ENCODE measurements around the gene GHRL.

Gene GHRL

DNA sequence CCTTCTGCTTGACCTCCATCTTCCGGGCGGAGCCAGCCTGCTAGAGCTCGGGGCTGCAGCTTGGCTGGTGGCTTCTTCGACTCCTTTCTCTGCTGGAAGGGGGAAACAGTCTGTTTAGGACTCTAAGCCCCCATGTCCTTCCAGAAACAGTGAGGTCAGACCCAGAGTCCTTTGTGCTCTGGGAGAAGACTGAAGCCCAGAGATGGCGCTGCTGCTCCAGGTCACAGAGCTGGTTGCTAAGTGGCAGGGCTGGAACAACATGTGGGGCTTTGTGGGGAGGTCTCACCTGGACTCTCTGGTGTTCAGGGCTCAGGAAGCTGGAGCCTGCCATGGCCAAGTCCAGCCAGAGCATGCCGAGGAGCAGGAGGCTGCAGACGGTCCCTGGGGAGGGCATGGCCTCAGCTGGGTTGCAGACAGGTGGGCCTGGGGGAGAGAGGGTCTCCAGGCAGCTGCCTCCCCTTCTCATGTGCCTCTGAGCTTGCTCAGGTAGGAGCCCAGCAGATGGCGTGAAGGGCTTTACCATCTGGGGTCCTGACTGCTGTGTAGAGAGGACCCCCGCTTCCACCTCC, 2.9 kb downstream of the GHRL start:
- no peaks in the 10 kb centered on the region for H3K9me3 ChIP-seq
- H3K27ac ChIP-seq, result peak overlapping the region; percentile 96
- H3K4me3 ChIP-seq (ENCODE audit: low read depth in 1 of 2, low read length in 1 of 2), result no peak overlapping the region
- no peaks in the 10 kb centered on the region for H3K27me3 ChIP-seq
- TF ChIP-seq, protein P1, sequence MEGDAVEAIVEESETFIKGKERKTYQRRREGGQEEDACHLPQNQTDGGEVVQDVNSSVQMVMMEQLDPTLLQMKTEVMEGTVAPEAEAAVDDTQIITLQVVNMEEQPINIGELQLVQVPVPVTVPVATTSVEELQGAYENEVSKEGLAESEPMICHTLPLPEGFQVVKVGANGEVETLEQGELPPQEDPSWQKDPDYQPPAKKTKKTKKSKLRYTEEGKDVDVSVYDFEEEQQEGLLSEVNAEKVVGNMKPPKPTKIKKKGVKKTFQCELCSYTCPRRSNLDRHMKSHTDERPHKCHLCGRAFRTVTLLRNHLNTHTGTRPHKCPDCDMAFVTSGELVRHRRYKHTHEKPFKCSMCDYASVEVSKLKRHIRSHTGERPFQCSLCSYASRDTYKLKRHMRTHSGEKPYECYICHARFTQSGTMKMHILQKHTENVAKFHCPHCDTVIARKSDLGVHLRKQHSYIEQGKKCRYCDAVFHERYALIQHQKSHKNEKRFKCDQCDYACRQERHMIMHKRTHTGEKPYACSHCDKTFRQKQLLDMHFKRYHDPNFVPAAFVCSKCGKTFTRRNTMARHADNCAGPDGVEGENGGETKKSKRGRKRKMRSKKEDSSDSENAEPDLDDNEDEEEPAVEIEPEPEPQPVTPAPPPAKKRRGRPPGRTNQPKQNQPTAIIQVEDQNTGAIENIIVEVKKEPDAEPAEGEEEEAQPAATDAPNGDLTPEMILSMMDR (IDR thresholded peaks at IDR 0.05), result no peak
- H3K4me1 ChIP-seq (ENCODE audit: control insufficient read depth in 1 of 2, insufficient read depth in 1 of 2, low read depth in 1 of 2, low read length in 1 of 2), result peaks cover 36 to 38% of the 10 kb centered on the region in 2 experiments
- peaks cover 62% of the 10 kb centered on the region for H3K36me3 ChIP-seq

DNA sequence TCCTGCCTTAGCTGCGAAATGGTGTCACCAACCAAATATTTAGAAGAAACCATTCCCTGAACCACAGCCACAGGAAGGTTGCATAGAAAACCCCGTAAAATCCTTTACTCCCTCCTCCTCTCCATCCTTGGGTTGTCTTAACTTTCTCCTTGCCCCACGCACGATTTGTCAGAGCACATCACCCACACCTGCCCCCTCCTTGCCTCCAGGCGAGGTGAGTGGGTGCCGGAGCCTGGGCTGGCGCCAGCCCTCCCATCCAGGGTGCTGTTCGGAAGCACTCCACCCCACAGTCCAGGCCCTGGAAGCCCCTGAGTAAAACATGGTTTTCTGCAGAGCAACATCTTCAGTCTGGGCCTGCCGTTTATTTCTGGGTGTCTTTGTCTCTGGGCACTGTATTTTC, 3.7 kb downstream of the GHRL start:
- TF ChIP-seq, protein P1 (IDR thresholded peaks at IDR 0.05), result no peak
- H3K4me1 ChIP-seq (ENCODE audit: control insufficient read depth in 1 of 2, insufficient read depth in 1 of 2, low read depth in 1 of 2, low read length in 1 of 2), result peaks cover 29 to 31% of the 10 kb centered on the region in 2 experiments
- no peaks in the 10 kb centered on the region for H3K27me3 ChIP-seq
- no peak overlapping the region for H3K4me3 ChIP-seq (ENCODE audit: low read depth in 1 of 2, low read length in 1 of 2)
- no peak overlapping the region for H3K27ac ChIP-seq
- no peaks in the 10 kb centered on the region for H3K9me3 ChIP-seq
- H3K36me3 ChIP-seq, result peaks cover 67% of the 10 kb centered on the region

DNA sequence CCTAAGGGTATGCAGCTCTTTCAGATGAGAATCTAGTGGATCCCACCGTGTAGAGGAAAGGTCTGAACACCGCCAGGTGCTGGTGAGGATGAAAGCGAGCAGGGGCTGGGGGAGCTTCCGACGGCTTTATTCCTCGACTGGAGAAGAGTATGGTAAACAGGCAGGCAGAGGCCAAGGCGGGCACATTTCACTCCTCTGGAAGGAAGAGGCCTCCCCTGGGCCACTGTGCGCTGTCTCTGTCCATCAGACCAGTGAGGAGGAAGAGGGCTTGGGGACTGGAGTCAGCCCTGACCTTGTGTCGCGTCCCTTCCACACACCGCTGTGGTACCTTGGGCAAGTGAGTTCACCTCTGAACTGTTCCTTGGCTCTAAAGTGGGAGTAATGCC, 4.2 kb downstream of the GHRL start:
- no peak overlapping the region for H3K27ac ChIP-seq
- H3K4me3 ChIP-seq (ENCODE audit: low read depth in 1 of 2, low read length in 1 of 2), result no peak overlapping the region
- H3K9me3 ChIP-seq, result no peaks in the 10 kb centered on the region
- H3K27me3 ChIP-seq, result no peaks in the 10 kb centered on the region
- H3K36me3 ChIP-seq, result peaks cover 73% of the 10 kb centered on the region
- H3K4me1 ChIP-seq (ENCODE audit: control insufficient read depth in 1 of 2, insufficient read depth in 1 of 2, low read depth in 1 of 2, low read length in 1 of 2), result peaks cover 24 to 26% of the 10 kb centered on the region in 2 experiments
- TF ChIP-seq, protein P1 (IDR thresholded peaks at IDR 0.05), result no peak

DNA sequence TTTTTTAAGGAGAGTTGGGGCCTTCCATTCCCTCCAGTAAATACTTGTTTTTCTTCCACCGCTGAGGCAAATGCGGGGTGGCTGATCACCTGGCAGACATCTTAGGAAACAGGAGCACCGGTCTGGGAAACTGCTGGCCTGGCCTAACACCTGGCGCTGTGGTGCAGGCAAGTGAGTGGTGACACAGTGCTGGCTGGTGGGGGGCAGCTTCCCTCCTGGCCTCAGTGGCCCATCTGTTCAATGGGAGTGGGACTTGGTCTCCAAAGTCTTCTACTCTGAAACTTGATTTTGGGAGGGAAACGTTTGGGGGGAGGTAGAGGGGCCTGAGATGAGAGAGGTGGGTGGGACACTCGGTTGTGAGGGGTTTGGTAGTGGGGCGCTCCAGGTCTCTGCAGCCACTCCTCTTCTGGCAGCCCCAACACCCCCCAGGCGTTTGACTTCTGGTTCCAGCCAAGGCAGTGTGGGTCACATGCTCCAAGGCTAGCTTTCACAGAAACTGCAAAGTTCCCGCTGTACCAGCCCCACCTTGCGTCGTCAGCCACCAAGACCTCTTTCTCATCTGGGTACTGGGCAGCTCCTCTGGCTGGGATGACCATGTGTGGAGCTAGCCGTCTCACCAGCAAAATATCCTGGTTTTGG, 4.7 kb downstream of the GHRL start:
- Histone ChIP-seq H3K9me3 (no peaks in the 10 kb centered on the region), H3K27me3 (no peaks in the 10 kb centered on the region), H3K27ac (no peak overlapping the region), H3K4me1 (ENCODE audit: control insufficient read depth in 1 of 2, insufficient read depth in 1 of 2, low read depth in 1 of 2, low read length in 1 of 2) (peaks cover 19 to 21% of the 10 kb centered on the region in 2 experiments), H3K36me3 (peaks cover 78% of the 10 kb centered on the region), H3K4me3 (ENCODE audit: low read depth in 1 of 2, low read length in 1 of 2) (no peak overlapping the region)
- TF ChIP-seq, protein P1 (IDR thresholded peaks at IDR 0.05), result no peak

DNA sequence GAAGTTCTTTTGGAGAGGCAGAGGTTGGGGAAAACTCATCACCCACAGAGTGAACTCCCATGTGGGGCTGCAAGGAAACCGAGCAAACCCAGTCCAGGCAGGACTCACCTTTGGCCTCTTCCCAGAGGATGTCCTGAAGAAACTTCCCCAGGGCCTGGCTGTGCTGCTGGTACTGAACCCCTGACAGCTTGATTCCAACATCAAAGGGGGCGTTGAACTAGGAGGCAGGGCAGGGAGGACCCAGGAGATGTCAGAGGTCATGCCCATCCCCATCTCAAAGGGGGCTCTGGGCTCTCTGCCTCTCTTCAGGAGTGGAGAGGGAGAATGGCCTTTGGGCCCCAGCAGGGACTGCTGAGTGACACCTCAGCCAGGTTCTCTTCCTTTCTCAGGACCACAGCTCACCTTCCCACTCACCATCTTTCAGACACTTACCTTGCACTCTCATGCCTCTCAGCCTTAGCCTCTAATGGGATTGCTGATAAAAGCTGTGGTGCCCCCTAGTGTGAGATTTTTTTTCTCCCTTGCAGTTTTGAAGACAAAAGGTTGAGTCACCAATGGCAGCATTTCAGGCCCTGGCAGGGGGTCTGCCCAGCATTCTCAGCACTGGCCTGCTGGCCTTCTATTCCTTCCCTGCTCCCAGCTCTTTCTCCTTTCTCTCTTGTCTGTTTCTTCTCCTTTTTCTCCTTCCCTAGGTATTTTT, 6.0 kb downstream of the GHRL start:
- H3K4me3 ChIP-seq (ENCODE audit: low read depth in 1 of 2, low read length in 1 of 2), result no peak overlapping the region
- peaks cover 82% of the 10 kb centered on the region for H3K36me3 ChIP-seq
- no peaks in the 10 kb centered on the region for H3K9me3 ChIP-seq
- peak overlapping the region; percentile 35 for H3K27ac ChIP-seq
- TF ChIP-seq, protein P1 (IDR thresholded peaks at IDR 0.05), result no peak
- H3K27me3 ChIP-seq, result no peaks in the 10 kb centered on the region
- peaks cover 6 to 8% of the 10 kb centered on the region in 2 experiments for H3K4me1 ChIP-seq (ENCODE audit: control insufficient read depth in 1 of 2, insufficient read depth in 1 of 2, low read depth in 1 of 2, low read length in 1 of 2)

Measured in neutrophil (primary cell).